GM20000 (cell line): ENCODE results near the gene PRKAG2.

ENCODE experiments used
- DNase-seq: peaks from one replicate; pipeline ENCODE4 v3.0.0; 2012; ENCODE audit warnings: low spot score
- TF ChIP-seq, protein P1 (sequence below): IDR thresholded peaks from 2 replicates; pipeline ENCODE4 v1.5.1; 2012; ENCODE audit warnings: mild to moderate bottlenecking, control low read depth; ENCODE audit errors: extremely low read depth, missing control alignments

Gene PRKAG2

DNA sequence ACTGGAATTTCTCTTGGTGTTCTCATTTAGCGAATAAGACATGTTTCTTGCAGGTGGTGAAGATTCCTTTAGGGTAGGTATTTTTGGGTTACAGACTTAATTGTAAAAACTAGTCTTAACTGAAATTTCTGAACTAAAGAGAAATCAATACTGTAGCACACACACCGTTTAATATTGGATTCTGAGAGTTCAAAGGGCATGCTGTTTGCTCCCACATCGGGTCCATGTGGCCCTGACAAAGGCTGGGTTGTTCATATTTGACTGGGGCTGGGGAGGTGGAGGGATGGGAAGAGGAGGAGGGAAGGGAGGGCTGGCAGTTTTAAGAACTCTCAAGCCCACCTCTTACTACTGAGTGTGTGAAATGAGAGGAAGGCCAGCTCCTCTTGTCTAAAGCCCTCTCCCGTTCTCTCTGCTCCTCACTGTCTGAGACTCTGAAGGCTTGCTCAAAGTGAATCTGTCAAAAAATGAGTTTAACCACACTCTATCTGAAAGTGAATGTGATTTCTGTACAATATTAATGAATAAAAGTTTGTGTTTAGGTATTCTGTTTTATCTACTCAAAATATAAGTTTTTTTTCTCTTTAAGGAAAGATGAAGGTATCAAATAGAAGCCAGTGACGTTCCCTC is 317.2 kb downstream of the PRKAG2 start:
- TF ChIP-seq, protein P1, sequence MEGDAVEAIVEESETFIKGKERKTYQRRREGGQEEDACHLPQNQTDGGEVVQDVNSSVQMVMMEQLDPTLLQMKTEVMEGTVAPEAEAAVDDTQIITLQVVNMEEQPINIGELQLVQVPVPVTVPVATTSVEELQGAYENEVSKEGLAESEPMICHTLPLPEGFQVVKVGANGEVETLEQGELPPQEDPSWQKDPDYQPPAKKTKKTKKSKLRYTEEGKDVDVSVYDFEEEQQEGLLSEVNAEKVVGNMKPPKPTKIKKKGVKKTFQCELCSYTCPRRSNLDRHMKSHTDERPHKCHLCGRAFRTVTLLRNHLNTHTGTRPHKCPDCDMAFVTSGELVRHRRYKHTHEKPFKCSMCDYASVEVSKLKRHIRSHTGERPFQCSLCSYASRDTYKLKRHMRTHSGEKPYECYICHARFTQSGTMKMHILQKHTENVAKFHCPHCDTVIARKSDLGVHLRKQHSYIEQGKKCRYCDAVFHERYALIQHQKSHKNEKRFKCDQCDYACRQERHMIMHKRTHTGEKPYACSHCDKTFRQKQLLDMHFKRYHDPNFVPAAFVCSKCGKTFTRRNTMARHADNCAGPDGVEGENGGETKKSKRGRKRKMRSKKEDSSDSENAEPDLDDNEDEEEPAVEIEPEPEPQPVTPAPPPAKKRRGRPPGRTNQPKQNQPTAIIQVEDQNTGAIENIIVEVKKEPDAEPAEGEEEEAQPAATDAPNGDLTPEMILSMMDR = no peak
- no peak for DNase-seq

DNA sequence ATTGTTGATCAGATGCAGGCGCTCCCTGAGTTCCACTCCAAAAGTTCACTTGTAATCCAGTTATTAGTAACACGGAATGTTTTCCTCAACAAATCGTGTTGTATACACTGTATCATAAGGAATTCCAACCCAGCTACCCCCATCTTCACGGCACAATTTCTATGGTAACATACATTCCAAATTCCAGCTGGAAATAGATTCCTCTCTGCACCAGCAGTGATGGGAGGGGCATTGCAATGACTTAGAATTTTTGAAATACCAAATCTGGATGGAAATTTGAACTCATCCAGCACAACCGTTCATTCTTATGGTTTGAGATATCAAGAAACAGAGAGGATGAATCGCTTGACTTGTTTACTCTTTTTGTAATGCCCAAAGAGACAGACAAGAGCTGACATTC is 318.3 kb downstream of the PRKAG2 start:
- no peak for DNase-seq
- TF ChIP-seq, protein P1 = no peak

DNA sequence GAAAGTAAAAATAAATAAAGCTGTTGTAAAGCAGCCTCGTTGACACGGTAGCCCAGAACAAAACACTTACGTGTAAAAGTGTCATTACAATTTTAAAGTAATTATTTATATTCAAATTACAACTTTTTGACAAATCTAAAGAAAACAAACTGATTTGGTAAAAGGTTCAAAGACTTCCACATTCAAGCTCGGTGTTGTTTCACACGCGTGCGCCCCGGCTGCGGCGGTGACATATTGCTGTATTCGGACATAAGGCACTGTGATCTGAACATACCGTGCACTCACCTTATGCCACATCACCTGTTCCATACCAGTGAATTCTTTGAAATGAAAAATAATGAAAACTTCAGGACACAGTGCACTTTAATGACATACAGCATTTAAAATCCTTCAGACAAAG is 320.3 kb downstream of the PRKAG2 start:
- TF ChIP-seq, protein P1 = no peak
- DNase-seq = no peak

DNA sequence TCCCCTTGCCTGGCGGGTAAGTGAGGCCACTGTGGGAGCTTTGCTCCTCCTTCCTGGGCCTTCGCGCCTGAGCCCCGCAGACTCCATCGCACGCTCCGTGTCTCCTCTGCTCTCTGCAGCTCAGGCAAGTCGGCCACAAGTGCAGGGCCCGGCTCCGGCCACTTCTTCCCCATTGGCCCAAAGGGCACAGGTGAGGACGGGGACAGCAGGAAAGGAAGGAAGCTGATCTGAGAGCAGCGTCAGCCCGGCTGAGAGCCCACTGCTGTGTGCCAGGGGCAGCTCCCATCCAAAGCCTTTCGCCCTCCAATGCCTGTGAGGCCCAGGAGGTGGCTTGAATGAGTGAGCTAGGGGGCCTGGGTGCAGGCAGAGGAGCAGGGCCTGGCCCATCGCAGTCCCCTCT is 323.6 kb downstream of the PRKAG2 start:
- TF ChIP-seq, protein P1 = no peak
- no peak for DNase-seq

DNA sequence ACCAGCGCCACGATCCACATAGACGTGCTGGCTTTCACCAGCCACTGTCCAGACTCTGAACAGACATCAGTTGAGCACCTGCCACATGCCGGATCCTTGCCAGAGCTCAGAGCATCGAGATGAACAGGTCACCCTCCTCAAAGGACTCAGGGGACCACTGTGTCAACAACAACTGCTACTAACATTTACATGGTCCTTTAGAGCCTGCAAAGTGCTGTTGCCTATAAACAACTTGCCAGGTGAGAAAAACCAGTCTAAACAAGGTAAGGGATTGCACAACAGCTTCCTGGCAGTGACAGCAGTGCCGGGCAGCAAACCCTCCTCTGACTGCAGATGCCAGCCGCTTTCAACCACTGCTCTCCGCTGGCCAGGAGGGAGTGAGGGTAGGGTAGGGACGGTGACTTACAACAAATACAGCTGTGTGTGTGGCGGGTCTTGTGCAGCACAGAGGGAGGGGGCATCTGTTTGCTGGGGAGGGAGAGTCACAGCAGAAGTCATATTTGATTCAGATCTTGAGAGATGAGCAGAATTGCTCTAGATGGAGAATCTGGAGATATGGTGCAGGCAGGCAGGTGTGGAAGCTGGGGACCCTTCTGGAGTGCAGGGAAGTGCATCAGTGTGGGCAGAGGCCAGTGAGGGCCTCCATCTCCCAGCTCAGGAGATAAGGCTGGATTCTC is 324.4 kb downstream of the PRKAG2 start:
- no peak for DNase-seq
- TF ChIP-seq, protein P1 = no peak

DNA sequence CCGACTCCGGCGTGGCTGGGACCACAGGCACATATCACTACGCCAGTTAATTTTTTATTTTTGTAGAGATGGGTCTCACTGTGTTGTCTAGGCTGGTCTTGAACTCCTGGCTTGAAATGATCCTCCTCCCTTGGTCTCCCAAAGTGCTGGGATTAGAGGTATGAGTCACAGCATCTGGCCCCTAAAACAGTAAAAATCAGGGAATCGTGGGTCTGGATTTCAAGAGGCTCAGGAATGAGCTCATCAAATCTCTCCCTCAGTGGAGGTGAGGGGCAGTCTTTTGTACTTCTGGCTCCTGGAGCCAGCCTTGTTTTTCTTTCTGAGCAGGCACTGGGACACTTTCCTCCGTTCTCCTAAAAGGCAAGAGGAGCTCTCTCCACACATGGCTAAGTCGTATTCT is 325.1 kb downstream of the PRKAG2 start:
- DNase-seq = no peak
- TF ChIP-seq, protein P1 = no peak

DNA sequence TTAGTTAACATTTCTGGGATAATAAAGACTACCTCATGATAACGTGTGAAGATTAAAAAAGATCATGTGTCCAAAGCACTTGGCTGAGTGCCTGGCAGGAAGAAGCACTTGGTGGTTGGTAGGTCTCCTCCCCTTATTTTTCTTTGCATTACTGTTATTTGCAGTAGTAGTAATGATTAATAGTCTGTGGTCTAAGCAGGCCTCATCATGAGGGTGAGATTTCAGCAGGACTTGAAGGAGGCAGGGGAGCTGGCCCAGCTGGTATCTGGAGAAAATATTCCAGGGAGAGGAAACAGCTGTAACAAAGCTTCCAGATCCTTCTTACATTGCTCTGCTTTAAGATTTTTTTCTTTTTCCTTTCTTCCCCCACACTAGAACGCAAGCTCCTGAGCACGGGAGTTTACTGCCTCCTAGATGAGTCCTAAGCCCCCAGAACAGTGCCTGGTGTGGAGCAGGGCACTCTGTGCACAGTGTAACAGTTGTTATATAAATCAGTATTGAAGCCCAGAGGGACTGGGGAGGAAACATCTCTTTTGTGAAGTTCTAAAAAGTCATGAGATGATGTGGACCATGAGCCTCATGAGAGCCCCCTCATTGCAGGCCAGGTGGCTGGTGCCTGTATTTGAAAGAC is 326.1 kb downstream of the PRKAG2 start:
- no peak for DNase-seq
- TF ChIP-seq, protein P1 = no peak
